Daoy (cell line): ENCODE data around the gene REC114. TPM values are rescaled to one million over a fixed set of nuclear protein-coding genes. Genes with fewer than 3 reads are reported as not detected.
A peak's percentile ranks its signal among the peaks of the same experiment; 100 is the strongest.
"Not testable (repeated sequence)": the region's sequence is repeated elsewhere in the genome, so short reads cannot be mapped to it uniquely, and the experiment has no call there.

Experiments
- DNase-seq: peaks from one replicate; pipeline ENCODE4 v3.0.0-alpha.2; 2015; ENCODE audit warnings: low read depth
- total RNA-seq: library from RNA; depleted of rRNA; stranded (reverse); fragments of >200 nt; shearing (Covaris generic); gene quantifications from 2 replicates; pipeline ENCODE4 v1.2.3, GENCODE V29; 2014

Gene REC114
- total RNA-seq, 1 experiment from 2014 or later: not detected

DNA sequence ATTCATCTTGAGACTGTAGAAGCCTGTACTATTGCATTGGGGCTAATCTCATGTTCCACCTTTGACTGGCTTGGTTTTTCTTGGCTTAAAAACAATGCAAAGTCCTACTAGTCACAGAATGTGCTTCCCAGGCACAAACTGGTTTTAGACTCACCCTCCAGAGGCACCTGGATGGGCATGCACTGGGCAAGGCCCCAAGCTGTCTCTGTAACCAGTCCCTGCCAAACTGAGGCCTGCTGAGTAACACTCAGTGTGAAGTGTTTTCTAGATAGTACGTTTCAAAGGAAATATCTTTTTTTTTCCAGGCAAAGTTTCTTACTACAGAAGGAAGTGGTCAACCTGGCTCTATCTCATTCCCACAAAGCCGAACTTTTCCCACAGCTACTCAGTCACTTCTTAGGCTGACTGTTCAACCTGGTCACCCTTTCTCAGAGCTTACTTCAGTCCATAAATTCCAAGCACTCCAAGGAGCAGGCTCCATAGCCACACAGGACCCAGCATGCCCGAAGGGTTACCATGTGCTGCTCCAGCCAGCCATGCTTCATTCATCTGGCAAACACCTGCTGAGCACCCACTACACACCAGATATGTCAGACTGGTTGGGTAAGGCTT lies 132.8 kb downstream of the REC114 start:
- peak; percentile 9 for DNase-seq

DNA sequence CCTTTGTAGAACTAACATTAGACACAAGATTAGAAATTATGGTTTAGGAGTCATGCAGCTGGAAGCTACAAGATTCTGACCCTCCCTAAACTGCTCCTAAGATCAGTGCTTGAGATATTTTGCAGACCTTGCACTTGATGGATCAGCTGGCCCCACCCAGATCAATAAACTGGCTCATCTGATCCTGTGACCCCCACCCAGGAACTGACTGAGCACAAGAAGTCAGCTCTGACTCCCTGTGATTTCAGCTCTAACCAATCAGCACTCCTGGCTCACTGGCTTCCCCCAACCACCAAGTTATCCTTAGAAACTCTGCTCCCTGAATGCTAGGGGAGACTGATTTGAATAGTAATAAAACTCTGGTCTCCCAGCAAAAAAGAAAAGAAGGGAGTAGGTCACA lies 134.6 kb downstream of the REC114 start:
- DNase-seq: not testable (repeated sequence)

DNA sequence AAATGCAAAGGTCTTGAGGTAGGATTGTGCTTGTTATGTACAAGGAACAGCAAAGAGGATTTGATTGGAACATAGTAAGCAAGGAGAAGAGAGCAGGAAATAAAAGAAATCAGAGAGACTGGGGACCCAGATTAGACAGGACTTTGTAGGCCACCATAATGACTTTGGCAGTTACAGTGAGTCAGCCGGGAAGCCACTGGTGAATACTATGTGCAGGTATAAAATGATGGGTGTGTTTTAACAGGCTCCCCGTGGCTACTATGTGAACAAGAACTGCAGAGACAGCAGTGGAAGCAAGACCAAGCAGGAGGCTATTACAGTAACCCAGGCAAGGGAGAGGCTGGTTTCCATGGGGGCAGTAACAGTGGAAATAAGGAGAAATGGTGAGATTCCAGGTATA lies 135.1 kb downstream of the REC114 start:
- no peak for DNase-seq

DNA sequence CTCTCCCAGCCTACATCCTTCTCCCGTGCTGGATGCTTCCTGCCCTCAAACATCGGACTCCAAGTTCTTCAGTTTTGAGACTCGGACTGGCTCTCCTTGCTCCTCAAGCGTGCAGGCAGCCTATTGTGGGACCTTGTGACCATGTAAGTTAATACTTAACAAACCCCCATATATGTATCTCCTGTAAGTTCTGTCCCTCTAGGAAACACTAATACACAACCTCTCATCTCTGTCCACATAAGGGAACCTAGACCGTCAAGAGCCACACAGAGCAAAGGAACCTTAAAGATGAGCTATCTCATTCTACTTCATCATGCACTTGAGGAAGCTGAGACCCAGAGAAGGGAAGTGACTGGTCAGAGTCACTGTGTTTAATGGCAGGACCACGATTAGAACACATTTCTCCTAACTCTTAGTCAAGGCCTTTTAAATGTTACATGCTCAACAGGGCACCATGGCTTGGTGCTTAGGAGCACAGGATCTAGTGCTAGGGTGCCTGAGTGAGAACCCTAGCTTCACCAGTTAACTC lies 140.0 kb downstream of the REC114 start:
- no peak for DNase-seq

DNA sequence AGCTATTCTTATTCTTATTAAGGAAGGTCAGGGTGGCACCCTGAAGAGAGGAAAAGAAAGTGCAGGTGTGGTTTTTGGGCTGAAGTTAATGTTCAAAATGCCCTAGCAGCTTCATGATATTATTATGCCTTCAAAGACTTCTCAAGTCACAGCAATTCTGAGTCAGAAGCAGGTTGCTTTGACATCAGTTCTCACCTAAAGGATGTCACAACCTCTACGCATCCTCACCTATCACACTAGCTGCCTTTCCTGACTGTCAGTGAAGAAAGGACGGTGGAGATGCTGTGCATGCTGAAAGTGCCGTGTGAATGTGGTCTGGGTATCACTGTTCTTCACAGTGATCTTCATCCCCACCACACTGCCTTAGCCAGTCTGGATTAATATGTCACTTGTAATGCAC lies 140.6 kb downstream of the REC114 start:
- no peak for DNase-seq

DNA sequence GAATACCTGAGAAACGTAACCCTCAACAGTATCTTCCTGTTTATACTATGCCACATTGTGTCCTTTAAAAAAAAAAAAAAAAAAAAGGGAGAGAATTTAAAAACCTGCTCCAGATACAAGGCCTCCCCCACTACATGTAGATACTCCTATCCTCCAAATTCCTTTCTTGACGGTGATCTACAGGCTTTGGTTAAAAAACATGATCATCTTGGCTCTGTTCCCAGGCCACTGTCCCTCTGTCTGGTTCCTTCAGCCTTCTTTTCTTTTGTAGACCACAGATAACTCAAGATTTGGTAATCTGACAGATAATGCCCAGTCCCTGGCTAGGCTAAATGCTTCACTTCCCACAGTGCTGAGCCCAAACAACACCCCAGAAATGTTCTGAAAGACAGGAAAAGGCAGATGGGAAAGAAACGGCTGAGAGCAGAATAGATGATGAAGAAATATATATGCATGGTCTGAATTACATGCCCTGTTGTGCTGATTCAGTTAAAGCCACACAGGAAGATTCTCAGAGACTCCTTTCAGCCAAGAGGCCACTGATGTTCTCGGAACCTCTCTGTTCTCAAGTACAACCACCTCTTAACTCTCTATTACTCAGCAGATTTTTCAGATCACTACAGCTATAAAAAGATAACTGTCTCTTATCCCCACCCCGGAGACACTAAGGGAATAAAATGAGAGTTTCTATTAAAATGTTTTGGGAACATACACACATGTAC lies 141.9 kb downstream of the REC114 start:
- DNase-seq: no peak

DNA sequence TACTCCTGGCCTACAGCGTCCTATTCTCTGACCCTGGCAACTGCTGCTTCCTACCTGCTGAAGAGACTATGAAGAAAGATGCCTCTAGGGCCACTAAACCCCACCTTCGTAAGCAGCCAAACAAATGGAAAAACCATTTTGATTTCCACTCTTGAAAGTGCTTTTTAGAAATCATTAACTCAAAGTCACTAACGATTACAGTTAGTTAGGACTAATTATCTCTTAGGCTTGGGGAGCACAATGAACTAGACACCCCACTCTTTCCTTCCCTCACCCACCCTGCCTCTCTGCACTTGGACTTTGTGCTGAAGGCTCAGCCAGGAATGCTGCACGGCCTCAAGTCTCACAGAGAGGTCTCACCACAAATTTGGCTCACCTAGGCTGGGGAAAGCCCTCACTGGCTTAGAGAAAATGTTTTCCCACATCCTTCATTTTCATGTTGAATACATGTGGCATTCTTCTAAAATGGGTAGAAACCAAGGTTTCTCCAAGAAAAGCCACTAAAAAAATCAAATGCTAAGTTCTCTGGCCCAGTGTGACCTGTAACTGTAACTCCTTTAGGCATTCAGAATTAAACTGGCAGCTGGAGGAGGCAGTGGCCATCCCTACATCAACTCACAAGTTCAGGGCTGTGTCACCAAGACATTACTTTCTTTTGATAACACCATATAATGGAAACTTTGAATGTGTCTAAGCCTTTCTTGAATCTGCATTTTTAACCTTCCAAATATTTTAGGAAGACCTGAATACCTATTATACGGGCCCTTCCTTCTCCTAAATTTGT lies 143.1 kb downstream of the REC114 start:
- DNase-seq: no peak

DNA sequence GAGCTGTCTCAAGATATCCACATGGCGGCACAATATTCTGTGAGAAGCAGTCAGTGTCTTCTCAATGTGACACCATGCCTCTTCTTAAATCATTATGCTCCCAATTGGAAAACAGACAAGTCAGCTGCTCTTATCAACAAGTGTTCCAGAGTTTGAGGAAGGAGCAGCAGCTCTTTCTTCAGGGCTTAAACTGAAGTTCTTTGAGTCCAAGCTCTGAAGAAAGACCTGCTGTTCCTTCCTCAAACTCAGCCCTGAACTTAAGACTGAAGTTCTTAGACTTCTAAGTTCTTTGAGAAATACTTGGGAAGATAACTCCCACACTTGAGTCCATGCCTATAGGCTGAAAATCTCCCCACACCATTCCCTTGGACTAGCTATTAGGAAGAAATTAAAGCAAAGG lies 146.8 kb downstream of the REC114 start:
- no peak for DNase-seq

DNA sequence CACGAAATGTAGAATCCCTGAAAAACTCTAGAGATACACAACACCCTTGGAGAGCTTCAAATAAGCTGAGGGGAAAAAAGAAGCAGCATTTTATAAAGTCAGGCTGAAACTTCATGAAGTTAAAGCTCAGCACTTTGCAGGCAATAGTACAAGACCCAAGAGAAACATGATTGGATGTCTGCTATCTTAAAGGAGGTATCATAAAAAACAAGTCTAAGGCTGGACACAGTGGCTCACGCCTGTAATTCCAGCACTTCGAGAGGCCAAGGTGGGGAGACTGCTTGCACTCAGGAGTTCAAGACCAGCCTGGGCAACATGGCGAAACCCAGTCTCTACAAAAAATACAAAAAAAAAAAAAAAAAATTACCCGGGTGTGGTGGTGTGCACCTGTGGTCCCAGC lies 147.3 kb downstream of the REC114 start:
- no peak for DNase-seq

DNA sequence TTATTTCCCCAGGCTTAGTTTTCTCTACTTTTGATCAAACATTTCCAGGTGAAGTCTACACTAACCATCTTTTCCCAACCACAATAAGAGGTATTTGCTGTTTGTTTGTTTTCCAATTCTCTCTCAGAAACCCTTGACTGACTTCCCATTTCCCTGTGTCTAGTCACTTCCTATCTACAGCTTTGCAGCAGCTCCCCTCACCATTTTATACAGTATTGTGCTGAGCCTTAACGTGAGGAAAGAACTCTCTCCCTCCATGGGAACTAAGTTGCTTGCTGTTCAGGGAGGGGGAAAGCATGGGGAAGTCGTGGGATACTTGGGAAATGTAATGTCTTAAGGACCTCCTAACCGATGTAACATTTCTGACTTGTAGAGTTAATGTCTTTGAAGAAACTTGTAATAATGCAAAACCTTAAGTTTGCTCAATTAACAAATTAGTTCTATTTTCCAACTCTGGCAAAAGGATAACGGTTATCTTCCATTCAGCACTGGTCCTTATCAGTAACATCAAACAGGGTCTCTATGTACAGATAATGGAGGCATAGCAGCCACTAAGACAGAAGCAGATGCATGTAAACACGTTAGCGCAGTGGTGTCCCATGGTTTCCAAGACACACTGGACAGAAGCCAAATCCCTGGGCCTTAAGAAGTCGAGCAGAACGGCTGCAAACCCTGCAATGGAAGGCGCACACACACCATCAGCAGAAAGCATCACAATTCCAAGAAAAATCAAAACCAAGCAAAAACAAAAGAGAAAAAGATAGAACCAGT lies 150.5 kb downstream of the REC114 start:
- DNase-seq: no peak

DNA sequence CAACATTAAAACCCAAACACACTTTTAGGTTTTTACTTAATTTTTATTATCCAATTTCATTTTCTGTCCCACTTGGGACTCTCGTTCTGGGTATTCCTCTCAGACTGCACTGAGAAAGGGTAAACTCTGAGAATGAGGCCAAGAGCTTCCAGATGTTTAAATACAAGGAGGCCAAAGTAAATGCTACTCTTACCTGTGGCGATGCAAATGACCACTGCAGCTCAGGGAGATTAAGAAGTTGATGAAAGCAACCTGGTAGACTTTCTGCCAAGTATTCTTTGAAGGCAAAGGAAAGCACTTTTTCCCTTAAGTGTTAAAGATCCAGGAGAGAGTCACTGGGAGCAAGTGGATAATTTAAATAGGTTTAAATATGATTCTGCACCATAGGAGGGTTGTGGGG lies 151.1 kb downstream of the REC114 start:
- no peak for DNase-seq

DNA sequence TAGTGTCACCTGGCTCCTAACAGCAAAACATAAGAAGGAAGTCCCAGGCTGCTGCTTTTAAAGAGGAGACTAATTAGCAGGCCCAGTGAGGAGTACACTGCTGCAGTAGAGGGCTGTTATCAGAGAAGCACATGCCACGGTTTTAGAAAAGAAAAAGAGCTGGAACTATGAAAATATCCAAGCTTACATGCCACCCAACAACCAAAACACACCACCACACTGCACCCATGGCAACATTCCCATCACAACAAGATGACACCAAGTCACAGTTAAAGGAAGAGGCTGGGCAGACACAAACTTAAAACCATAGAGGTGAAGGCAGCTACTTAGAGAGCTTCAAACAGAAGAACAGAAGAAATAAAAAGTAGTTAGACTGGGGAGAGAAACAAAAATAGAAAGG lies 153.2 kb downstream of the REC114 start:
- no peak for DNase-seq

DNA sequence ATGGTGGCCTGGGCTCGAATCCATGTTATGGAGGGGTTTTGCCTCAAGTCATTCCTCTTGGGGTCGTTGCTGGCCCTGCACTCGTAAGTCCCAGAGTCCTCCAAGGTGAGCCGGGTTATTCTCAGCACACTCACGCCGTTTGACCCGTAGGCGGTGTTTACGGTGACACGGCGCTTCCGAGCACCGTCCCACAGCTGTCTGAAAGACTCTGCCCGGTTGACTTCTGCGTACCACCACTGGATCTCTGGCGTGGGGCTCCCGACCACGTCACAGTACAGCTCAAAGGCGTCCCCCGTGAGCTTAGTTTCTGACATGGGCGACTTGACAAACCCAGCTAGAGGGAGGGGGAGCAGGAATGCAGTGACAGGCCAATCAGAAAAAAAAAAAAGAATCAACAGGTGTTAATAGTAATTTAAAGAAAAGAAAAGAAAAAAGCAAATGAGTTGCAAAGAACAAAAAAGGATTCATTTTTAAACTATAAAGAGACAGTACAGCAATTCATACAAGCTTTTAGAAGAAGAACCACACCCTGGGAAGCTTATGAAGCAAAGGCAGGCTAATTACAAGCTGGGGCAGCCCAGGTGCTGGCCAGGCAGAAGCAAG lies 154.2 kb downstream of the REC114 start:
- no peak for DNase-seq

DNA sequence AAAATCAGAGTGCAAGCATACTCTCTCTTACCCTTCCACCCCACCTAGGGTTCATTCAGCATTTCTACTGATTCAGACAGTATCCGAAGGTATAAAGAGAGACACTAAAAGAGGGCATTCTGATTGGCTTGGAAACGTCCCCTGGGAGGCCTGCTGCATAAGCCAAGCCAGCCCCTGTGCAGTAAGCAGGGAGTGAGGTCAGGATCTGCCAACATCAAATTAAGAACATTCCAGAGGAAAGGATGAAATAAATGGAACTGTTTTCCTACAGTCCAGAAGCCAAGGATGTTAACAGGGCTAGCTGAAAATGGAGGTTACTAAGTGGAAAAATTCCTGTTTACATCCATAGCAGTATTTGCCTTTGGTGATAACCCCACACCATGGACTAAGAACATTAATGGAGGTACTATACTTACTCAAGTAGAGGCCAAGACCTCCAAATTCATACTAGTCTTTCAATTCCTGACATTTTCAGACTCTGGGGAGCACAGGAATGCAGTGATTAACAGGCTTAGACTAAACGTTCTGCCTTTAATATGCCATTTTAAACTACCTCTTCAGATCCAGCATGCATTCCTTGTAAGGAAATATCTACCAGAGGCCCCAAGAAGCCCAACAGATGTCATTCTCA lies 155.7 kb downstream of the REC114 start:
- DNase-seq: no peak

DNA sequence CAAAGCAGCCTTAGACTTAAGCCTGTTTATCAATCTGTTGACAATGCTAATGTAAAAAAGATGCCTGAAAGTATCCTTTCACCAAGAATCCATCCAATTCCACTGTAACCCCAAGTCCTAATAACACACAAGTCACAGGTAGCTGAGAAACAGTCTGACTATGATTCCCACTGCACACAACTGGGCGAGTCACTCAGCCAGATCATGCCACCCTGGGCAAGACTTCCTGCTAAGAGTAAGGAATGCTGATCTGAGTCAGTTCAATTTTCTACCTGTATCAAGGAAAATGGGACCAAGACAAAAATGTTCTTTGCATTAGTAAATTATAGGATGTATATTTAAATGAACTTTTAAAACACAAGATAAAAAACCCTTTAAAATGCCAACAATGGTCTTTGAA lies 157.0 kb downstream of the REC114 start:
- DNase-seq: peak; percentile 35

DNA sequence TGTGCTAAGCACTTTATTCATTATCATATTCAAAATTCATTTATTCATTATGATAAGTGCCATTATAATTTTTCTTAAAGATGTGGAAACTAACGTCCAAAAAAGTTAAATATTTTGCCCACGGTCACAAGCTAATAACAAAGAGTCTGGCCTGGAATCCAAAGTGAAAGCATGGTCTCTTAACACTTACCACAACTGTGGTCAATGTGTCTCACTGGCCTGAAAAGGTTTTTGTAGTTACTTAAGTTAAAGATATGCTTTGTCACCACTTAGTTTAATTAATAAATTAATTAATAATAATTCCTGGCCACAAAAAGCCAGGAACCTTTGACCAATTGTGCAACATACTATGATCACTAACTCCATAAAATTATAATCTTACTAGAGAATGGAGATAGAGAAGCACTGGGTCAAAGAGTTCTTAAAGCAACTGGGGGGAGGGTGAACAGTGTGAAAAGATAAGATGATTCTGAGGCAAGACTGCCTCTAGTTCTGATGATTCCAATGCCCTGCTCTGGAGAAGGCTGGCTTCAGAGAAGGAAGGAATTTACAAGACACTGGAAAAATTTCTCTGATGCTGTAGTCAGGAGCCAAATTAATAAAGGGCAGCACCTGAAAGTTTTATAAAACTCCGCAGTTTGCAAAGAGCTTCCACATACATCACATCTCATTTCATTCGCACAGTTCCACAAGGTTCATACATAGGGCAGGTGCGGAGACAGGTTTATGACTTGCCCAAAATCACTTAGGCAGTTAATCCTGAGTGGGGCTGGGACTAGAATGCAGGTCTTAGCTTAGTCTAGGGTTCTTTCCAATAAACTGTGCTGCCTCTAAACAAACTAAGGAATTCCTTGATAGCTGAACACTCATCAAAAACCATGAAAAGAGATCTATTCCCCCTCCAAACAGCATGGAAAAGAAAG lies 157.7 kb downstream of the REC114 start:
- no peak for DNase-seq

DNA sequence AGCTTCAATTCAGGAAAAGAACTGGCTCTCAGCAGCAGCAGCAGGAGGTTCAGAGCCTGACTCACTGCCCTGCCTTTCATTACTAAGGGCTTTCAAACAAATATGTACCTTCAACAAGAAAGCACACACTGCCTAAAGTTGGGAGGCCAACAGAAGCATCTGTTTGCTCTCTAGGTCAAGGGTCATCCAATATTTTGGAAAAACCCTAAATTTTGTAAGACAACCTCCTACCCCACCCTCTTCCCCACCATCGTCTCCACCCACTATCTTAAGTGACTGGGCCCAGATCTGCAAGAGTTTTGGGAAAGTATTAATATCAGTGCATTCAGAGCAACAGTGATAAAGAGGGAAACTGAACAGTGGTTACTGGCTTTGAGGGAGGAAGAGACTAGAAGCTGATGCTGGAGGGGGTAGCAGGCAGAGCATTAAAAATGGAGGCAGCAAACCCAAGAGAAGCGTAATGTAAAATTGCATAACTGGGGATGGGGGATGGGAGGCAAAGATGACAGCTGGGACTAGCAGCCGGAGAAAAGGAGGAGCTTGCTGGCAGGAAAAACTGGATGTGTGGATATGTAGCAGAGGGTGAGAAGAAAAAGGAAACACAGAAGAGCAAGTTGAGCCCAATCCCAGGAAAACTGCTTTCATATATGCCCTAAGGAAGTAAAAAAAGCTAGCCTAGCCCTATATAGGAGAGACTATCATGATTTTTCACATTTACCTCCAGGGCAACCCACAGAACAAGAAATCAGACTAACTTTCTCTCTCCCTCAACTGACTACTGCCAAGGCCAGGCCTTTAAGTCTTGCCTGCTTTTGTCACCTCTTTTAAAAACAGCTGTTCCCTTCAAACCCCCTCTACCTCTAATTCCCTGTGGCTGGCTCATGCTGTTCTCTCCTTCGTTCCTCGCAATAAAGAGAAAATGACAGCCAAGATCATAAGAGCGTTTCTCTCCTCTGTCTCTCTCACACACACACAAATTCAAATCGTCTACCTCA lies 158.8 kb downstream of the REC114 start:
- DNase-seq: peak; percentile 22

DNA sequence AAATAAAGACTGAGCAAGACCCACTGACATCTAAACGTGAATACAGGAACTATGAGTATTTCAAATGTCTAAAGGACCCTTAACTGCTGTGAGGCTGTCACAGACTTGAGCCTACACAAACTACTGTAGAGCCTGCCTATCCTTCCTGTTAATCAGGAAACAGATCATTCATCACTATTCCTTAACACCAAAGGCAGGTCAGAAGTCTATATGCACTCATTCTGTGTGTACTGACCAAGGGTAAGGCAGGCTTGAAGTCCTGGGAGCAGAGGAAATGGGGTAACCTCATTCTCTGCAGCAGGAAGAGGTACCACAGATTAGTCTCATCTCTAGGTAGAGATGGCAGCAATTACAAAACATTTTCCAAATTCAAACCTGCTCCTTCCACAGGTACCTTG lies 159.5 kb downstream of the REC114 start:
- no peak for DNase-seq

DNA sequence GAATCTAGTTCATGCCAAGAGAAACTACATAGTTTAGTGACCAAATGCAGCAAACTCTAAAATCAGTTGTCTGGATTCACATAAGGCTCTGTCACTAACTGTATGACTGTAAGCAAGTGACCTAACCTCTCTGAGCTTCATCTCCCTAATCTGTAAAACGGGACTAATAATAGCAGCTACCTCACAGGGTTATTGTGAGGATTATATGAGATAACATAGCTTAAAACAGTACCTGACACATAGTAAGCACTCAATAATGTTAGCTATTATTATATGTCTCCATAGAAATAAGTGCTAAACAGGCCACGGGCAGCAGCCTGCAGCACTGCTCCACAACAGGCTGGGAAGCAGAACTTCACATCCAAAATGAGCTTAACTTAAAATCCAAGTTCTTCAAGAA lies 160.0 kb downstream of the REC114 start:
- DNase-seq: no peak
